Thymus (tissue), 11 donors: ENCODE data around the gene SFI1. TPM values are rescaled to one million over a fixed set of nuclear protein-coding genes. Genes with fewer than 3 reads are reported as not detected.
"Not testable (repeated sequence)": the region's sequence is repeated elsewhere in the genome, so short reads cannot be mapped to it uniquely, and the experiment has no call there.

Experiments
- DNase-seq, 9 donors: peaks; one replicate each; pipeline ENCODE4 v3.0.0-alpha.2; 2013; ENCODE audit warnings: low spot score in 9 of 9, low read depth in 6 of 9, missing footprints in 1 of 9
- H3K27ac ChIP-seq, 2 donors: one replicate each; pipeline ENCODE4 v1.5.1; 2013; ENCODE audit warnings: control low read depth in 1 of 2, low read depth in 1 of 2, low read length in 1 of 2, mild to moderate bottlenecking in 1 of 2, moderate library complexity in 1 of 2
- H3K27me3 ChIP-seq, 2 donors: one replicate each; pipeline ENCODE4 v1.5.1; 2013; ENCODE audit warnings: low read length in 1 of 2; ENCODE audit not compliant: control insufficient read depth in 2 of 2, insufficient read depth in 1 of 2
- H3K36me3 ChIP-seq, 2 donors: one replicate each; pipeline ENCODE4 v1.5.1; 2013; ENCODE audit warnings: low read length in 1 of 2, mild to moderate bottlenecking in 1 of 2, moderate library complexity in 1 of 2; ENCODE audit not compliant: control insufficient read depth in 2 of 2, insufficient read depth in 2 of 2
- H3K4me1 ChIP-seq, 2 donors: one replicate each; pipeline ENCODE4 v1.5.1; 2013; ENCODE audit warnings: low read length in 2 of 2; ENCODE audit not compliant: control insufficient read depth in 2 of 2, insufficient read depth in 2 of 2
- H3K4me3 ChIP-seq, 2 donors: one replicate each; pipeline ENCODE4 v1.5.1; 2013; ENCODE audit warnings: low read length in 2 of 2, control low read depth in 1 of 2, mild to moderate bottlenecking in 1 of 2
- H3K9me3 ChIP-seq, 2 donors: one replicate each; pipeline ENCODE4 v1.5.1; 2013; ENCODE audit warnings: low read length in 1 of 2, mild to moderate bottlenecking in 1 of 2; ENCODE audit not compliant: control insufficient read depth in 2 of 2, insufficient read depth in 1 of 2
- WGBS: extraction: QIAGEN DNeasy Blood & Tissue Kit; methylation state at CpG from one replicate; pipeline ENCODE4 v1.1.7; 2013; 5-methylcytosine and 5-hydroxymethylcytosine counted together
- polyA plus RNA-seq: library from polyadenylated mRNA; stranded (reverse); fragments of 200-250 nt; gene quantifications from one replicate; pipeline ENCODE4 v1.2.3, GENCODE V29; 2013
- total RNA-seq: library from RNA; stranded (reverse); fragments of 120-200 nt; gene quantifications from one replicate; pipeline ENCODE4 v1.2.4, GENCODE V29; 2013
- donor health status: healthy.

Gene SFI1
- total and polyA plus RNA-seq, 2 donors = 21.6 to 116 TPM

GRCh38 chr22:31586137-31586920 lies 90.0 kb downstream of the SFI1 start:
- Histone ChIP-seq H3K27ac (no peak overlapping the region), H3K4me1 (no peaks in the 10 kb centered on the region), H3K4me3 (no peak overlapping the region), H3K27me3 (no peaks in the 10 kb centered on the region), H3K36me3 (peaks cover 35 to 48% of the 10 kb centered on the region in 2 donors), H3K9me3 (no peaks in the 10 kb centered on the region)
- WGBS = 94% methylated on average over 7 of the region's 7 CpGs
- no peak for DNase-seq

- Histone ChIP-seq H3K4me1 (no peaks in the 10 kb centered on the region), H3K9me3 (no peaks in the 10 kb centered on the region), H3K27me3 (no peaks in the 10 kb centered on the region), H3K36me3 (peaks cover 30 to 40% of the 10 kb centered on the region in 2 donors), H3K4me3 (no peak overlapping the region), H3K27ac (no peak overlapping the region)
- WGBS = 95% methylated on average over 6 of the region's 6 CpGs
- DNase-seq = no peak
These were observed 92.8 kb downstream of the SFI1 start for GRCh38 chr22:31588970-31589675.

GRCh38 chr22:31590161-31590560 lies 93.8 kb downstream of the SFI1 start:
- not testable (repeated sequence) for DNase-seq, H3K27ac ChIP-seq, H3K9me3 ChIP-seq, H3K4me3 ChIP-seq, H3K27me3 ChIP-seq, H3K4me1 ChIP-seq
- WGBS = 88% methylated on average over 1 of the region's 2 CpGs
- H3K36me3 ChIP-seq = peaks cover 29 to 30% of the 10 kb centered on the region in 2 donors

GRCh38 chr22:31595271-31595670 lies 98.9 kb downstream of the SFI1 start:
- H3K4me1 ChIP-seq = no peaks in the 10 kb centered on the region
- H3K36me3 ChIP-seq = peaks cover 4 to 7% of the 10 kb centered on the region in 2 donors
- no peak overlapping the region for H3K4me3 ChIP-seq
- no peak for DNase-seq
- WGBS = over 99% methylated on average over 2 of the region's 2 CpGs
- H3K27me3 ChIP-seq = no peaks in the 10 kb centered on the region
- no peaks in the 10 kb centered on the region for H3K9me3 ChIP-seq
- no peak overlapping the region for H3K27ac ChIP-seq

- H3K4me1 ChIP-seq = no peaks in the 10 kb centered on the region
- no peak overlapping the region for H3K4me3 ChIP-seq
- peaks cover 40 to 47% of the 10 kb centered on the region in 2 donors for H3K36me3 ChIP-seq
- H3K27ac ChIP-seq = no peak overlapping the region
- H3K9me3 ChIP-seq = no peaks in the 10 kb centered on the region
- no peaks in the 10 kb centered on the region for H3K27me3 ChIP-seq
- no peak for DNase-seq
- WGBS = 93% methylated on average over 11 of the region's 11 CpGs
These were observed 106.1 kb downstream of the SFI1 start for GRCh38 chr22:31602259-31602952.

- H3K27me3 ChIP-seq = no peaks in the 10 kb centered on the region
- WGBS = 89% methylated on average over 10 of the region's 10 CpGs
- no peaks in the 10 kb centered on the region for H3K4me1 ChIP-seq
- H3K4me3 ChIP-seq = no peak overlapping the region
- H3K27ac ChIP-seq = no peak overlapping the region
- DNase-seq = no peak
- no peaks in the 10 kb centered on the region for H3K9me3 ChIP-seq
- peaks cover 47 to 53% of the 10 kb centered on the region in 2 donors for H3K36me3 ChIP-seq
These were observed 106.8 kb downstream of the SFI1 start for GRCh38 chr22:31603081-31603525.

GRCh38 chr22:31603574-31603973 lies 107.2 kb downstream of the SFI1 start:
- Histone ChIP-seq H3K4me3 (no peak overlapping the region), H3K9me3 (no peaks in the 10 kb centered on the region), H3K27ac (no peak overlapping the region), H3K4me1 (no peaks in the 10 kb centered on the region), H3K36me3 (peaks cover 51 to 58% of the 10 kb centered on the region in 2 donors), H3K27me3 (no peaks in the 10 kb centered on the region)
- DNase-seq = no peak
- 99% methylated on average over 5 of the region's 5 CpGs for WGBS

GRCh38 chr22:31604137-31604705 lies 107.9 kb downstream of the SFI1 start:
- no peak for DNase-seq
- H3K36me3 ChIP-seq = peaks cover 51 to 58% of the 10 kb centered on the region in 2 donors
- 97% methylated on average over 14 of the region's 14 CpGs for WGBS

More at GRCh38 chr22:31604137-31604705, 107.9 kb downstream of the SFI1 start:
- no peaks in the 10 kb centered on the region for H3K9me3 ChIP-seq
- H3K27me3 ChIP-seq = no peaks in the 10 kb centered on the region
- H3K4me1 ChIP-seq = no peaks in the 10 kb centered on the region
- no peak overlapping the region for H3K27ac ChIP-seq
- H3K4me3 ChIP-seq = no peak overlapping the region
